HG03442 (cell line): ENCODE data around the gene SPATA12.
"Not testable (repeated sequence)": the region's sequence is repeated elsewhere in the genome, so short reads cannot be mapped to it uniquely, and the experiment has no call there.

ENCODE experiments used
- ATAC-seq: cut with Tn5 transposase; IDR thresholded peaks from one replicate; pipeline ENCODE4 v1.9.1; 2021; ENCODE audit warnings: mild to moderate bottlenecking, moderate library complexity; ENCODE audit not compliant: unreplicated experiment

Gene SPATA12

DNA sequence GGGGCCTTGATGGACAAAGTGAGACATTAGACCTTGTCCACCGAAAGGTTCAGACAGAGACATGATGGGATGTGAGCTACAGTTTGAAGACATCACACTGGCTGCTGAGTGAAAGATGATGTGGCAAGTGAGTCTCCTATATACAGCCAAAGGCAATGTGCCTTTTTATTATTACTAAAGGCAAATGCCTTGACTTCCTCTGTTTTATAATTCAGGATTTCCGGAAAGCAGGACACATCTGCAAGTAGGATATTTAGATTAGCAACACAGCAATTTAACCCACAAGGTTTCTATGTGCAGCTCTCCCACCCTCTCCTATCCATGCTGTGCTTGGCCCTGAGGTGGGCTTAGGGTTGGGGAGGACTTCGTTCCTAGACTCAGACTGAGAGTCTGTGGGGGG is 20.7 kb downstream of the SPATA12 start:
- ATAC-seq: no peak

DNA sequence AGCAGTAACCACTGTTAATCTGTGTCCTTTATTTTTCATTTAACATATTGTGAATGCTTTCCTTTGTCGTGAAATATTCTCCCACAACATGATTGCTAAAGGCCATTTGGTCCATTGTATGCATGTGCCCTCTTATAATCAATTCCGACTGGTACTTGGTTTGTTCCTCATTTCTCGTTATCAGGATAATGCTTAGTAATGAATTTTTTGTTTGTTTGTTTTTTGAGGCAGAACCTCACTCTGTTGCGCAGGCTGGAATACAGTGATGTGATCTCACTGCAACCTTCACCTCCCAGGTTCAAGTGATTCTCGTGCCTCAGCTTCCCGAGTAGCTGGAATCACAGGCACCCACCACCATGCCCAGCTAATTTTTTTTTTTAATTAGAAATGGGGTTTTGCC is 22.0 kb downstream of the SPATA12 start:
- ATAC-seq: no peak

- ATAC-seq: not testable (repeated sequence)
These were observed 23.0 kb downstream of the SPATA12 start for GRCh38 chr3:57083266-57083995.

DNA sequence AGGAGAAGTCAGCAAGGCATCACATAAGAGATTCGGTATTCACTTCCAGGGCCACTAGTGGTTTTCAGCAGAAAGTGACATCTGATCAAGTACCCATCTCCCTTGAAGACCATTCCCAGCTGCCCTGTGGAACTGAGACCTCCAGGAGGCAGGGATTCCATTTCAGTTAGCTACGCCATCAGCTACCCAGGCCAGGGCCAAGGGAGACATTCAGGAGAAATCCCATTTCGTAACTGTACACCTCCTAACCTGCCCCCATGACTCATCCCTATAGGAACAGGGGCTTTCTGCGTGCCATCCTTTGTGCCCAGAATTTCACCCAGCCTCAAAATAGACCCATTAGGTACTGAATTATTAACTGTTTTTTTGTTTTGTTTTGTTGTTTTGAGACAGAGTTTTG is 24.7 kb downstream of the SPATA12 start:
- ATAC-seq: no peak

- ATAC-seq: no peak
These were observed 25.7 kb downstream of the SPATA12 start for GRCh38 chr3:57086201-57086600.

DNA sequence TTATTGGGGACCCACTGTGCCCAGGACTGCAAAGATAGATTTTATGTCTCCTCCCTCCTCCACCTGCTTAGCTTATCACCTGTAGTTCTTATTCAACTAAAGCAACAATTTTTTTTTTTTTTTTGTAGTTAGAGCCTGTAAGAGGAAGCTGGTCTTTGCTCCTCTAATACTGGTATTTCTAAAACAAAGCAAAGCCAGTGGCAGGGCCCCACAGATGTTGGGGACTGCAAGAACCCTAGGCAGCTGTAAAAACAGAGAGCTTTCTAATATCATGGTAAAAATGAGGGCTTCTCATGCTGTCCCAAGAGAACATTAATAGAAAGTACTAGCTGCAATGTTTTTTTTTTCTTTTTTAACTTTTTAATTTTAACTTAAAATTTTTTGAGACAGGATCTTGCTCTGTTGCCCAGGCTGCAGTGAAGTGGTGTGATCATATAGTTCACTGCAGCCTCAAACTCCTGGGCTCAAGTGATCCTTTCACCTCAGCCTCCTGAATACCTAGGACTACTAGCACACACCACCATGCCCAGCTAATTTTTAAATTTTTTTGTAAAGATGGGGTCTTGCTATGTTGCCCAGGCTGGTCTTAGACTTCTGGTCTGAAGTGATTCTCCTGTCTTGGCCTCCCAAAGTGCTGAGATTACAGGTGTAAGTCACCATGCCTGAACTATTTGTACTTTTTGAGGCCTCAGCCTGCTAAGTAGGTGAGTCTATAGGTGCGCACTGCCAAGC is 27.1 kb downstream of the SPATA12 start:
- ATAC-seq: no peak

- no peak for ATAC-seq
These were observed 28.0 kb downstream of the SPATA12 start for GRCh38 chr3:57088503-57088902.

DNA sequence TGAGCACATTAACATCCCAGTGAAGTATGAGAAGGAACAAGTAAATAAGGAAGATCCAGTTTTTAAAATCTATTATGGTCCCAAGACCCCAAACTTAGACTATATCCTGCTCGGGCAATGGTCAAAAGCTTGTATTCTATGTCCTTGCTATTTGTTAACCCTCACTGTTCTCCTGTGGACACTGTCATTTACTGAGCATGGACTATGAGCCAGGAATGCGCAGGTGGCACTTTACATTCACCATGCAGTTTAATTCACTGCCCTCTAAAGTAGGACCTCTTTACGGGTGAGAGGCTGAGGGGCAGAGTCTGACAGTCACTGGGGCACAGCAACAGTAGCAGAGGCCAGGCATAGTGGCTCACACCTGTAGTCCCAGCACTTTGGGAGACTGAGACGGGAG is 28.6 kb downstream of the SPATA12 start:
- ATAC-seq: no peak

DNA sequence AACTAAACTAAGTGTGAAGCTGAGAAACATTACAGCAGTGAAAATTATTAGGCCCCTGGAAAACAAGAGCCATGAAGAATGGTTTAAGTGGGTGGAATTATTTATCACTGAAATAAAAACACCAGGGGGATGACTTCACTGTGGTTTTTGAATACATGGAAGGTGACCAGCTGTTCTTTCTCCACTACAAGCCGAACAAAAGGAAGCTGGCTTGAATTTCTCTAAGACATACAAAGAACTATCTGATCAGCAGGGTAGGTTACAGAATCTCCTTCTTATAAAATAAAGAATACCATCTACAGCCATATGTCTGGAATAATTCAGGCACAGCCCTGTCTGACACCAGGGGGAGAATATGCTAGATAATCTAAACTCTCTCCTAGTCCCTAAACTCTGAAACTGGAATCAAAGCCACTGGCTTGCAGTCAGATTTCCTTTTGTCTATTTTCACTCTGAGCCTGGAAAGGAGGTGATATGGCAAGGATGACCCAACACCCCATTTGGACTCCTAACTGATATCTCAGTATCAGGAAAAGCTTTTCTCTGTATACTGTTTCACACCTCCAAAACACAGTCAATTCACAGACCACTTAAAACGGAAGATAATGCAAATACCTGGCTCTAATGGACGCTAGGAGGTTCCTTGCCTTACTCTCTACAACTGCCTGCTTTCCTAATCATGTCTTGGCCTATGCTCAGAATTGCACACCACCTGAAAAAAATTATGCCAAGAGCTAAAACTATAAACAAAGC is 31.2 kb downstream of the SPATA12 start:
- no peak for ATAC-seq

GRCh38 chr3:57093489-57093888 is 33.0 kb downstream of the SPATA12 start:
- no peak for ATAC-seq

DNA sequence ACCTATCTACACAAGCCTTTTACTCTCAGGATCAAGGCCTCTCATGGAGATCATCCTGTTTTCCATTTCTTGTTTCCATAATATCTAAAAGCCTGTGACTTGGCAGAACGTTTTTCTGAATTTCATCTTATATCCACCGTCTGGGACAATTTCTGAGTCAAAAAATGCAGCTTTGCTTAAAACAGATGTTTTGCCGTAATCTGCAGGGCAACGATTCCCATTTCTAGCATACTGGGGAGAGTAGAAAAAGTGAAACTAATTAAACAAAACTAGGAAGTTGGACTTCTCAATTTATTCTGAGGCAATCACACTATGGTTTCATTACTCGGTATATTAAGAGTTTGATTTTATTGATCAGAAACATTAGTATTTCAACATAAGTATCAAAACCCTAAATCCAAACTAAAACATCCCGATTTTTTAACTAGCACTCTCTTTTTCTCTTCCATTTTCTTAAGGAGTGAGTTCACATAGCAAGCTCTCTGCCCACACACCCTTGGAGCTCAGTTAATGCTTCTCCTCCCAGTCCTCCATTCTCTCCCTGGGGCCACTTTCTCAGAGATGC is 33.6 kb downstream of the SPATA12 start:
- ATAC-seq: no peak

GRCh38 chr3:57094575-57094974 is 34.1 kb downstream of the SPATA12 start:
- ATAC-seq: no peak

- ATAC-seq: no peak
These were observed 34.9 kb downstream of the SPATA12 start for GRCh38 chr3:57095363-57095762.

DNA sequence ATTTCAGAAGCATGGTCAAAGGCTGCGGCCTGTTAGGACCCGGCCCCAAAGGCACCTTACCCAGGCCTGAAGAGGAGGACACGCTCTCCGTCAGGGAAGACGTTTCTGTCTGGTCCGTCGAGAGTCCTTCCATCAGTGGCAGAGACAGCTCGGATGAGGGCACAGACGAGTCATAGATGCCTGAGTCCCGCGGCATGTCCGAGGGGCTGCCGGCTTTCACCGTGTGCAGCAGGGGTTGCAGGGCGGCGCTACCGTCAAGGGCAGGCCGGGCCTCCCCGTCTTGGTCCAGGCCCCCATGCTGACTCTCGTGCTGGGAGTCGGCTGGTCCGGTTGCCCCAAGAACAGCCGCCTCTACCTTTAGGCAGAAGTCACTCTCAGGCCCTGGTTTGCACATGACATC is 37.1 kb downstream of the SPATA12 start:
- no peak for ATAC-seq

DNA sequence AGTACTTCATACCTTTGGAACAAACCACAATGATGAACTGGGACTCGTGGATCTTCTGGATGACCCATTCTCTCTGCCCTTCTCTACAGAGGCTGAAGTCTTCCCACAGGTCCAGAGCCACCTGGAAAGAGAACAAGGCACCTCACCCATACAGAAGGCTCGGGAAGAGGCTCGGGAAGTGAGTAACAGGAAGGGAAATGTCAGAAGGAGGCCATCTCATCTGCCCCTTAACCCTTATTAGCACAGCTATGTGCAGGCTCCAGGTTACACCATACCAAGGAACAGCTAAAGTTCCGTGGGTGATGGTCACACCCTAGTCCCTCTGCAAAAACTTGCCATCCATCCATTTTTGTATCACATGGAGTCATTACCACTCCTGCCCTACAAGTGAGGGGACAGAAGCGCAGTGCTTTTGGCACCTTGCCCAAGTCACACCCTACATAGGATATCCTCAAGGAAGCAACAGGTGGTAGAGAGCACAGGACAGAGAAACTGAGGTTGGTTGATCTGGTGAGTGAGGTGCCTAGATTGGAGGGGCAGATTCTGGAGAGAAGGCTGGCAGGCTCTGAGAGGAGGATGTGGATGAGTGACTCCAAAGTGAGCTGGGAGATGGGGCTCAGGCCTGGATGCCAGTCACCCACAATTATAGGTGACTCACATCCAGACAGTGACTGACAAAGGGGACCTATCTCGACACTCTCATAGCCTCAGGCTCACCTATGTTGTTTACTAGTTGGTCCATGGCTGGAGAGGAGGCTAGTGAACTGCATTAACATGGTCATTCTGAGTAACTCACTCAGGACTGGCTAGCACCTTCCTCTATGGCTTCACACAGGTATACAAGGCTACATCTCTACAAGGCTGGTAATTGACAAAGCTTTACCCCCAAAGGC is 38.2 kb downstream of the SPATA12 start:
- ATAC-seq: no peak

DNA sequence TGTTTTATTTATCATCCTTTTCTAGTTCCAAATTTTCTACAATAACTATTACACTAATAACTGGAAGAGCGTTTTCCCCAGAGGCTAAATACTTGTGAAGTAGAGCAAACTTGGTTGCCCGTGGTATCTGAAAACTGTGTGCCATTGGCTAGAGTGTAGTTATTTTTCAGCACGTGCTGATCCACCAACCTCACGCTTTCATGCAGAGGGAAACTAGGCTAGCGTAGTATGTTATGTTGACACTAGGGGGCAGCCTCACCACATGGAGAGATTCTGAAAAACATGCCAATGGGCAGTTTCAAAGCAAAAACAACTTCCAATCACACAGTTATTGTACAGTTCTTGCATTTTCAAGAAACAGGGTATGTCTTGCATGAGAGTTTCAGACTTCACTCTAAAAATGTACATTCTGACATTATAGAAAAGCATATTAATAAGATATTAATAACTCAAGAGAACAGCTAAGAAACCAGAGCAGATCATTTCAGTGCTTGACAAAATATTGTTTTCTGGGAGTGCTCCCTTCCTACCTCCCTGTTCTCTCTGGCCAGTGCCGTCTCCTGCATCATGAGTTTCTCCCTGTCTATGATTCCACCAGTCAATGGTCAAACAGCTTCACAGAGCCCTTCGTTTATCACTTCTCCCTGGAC is 39.7 kb downstream of the SPATA12 start:
- peak; percentile 47 for ATAC-seq

GRCh38 chr3:57105585-57105984 is 45.1 kb downstream of the SPATA12 start:
- no peak for ATAC-seq

DNA sequence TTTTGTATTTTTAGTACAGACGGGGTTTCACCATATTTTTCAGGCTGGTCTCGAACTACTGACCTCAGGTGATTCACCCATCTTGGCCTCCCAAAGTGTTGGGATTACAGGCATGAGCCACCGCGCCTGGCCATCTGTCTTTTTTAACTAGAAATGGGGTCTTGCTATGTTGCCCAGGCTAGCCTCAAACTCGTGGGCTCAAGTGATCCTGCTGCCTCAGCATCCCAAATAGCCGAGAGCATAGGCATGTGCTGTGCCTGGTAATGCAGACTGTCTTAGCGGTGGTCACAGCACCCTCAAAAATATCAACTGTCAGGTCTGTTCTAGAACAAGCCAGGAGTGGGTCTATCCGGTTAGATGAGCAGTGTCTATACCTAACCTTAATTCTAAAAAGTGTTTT is 48.2 kb downstream of the SPATA12 start:
- ATAC-seq: no peak

DNA sequence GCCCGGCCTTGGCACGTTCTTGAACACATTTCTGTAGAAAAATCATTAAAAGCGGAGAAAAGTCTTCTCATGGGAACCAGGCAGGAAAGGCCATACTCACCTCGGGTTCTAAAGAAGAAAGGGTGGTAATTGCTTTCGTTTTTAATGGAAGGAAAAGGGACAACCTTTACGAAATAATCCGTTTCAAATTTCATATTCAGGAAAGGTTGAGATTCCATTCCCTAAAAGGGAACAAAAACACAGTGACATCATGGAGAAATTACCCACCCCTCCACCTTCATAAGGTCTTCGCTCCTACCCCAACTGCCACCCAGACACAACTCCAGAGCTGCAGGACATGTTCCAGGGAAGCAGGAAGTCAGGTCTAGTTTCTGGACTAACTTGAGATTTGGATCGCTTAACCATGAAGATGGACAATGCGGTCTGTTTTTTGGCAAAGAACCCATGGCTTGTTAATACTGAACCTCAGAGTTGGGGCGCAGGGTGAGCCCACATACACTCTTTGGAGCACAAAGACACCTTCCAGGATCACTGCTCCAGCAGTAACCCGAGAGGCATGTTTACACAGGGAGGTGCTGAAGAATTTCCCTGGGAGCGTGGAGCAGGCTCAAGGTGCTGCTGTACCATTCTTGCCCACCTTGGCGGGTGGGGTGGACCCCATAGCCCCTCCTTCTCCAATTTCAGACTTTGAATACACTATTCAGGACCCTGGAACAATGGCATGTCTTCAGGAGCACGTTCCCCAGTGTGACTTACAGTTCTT is 49.2 kb downstream of the SPATA12 start:
- no peak for ATAC-seq
